H9 (cell line): ENCODE results near the gene HAGH. TPM values are rescaled to one million over a fixed set of nuclear protein-coding genes. Genes with fewer than 3 reads are reported as not detected.

Source experiments
- DNase-seq: peaks from one replicate; pipeline ENCODE4 v3.0.0-alpha.2; 2017
- H2AFZ ChIP-seq: one replicate; pipeline ENCODE4 v1.6.1; 2013; ENCODE audit warnings: mild to moderate bottlenecking, low read length, control low read depth, moderate library complexity
- H2AK5ac ChIP-seq: 2 replicates; pipeline ENCODE4 v1.6.1; 2013; ENCODE audit warnings: low read length, control low read depth, mixed read lengths; ENCODE audit not compliant: insufficient read length
- H2BK120ac ChIP-seq: one replicate; pipeline ENCODE4 v1.6.1; 2013; ENCODE audit warnings: low read depth, mild to moderate bottlenecking, low read length, control low read depth, inconsistent platforms; ENCODE audit not compliant: poor library complexity, severe bottlenecking
- H2BK12ac ChIP-seq: 2 replicates; pipeline ENCODE4 v1.6.1; 2013; ENCODE audit warnings: low read length, control low read depth, mixed read lengths, low read depth; ENCODE audit not compliant: insufficient read length
- H2BK15ac ChIP-seq: 2 replicates; pipeline ENCODE4 v1.6.1; 2013; ENCODE audit warnings: low read depth, low read length, control low read depth
- H2BK20ac ChIP-seq: one replicate; pipeline ENCODE4 v1.6.1; 2013; ENCODE audit warnings: low read depth, mild to moderate bottlenecking, low read length, control low read depth, inconsistent platforms; ENCODE audit not compliant: poor library complexity, severe bottlenecking
- H2BK5ac ChIP-seq: 2 replicates; pipeline ENCODE4 v1.6.1; 2013; ENCODE audit warnings: low read length, control low read depth, mixed read lengths; ENCODE audit not compliant: insufficient read length
- H3K14ac ChIP-seq: 2 replicates; pipeline ENCODE4 v1.6.1; 2013; ENCODE audit warnings: low read length, control low read depth; ENCODE audit not compliant: insufficient read depth
- H3K18ac ChIP-seq: 2 replicates; pipeline ENCODE4 v1.6.1; 2013; ENCODE audit warnings: low read depth, mild to moderate bottlenecking, mixed read lengths, low read length, control low read depth; ENCODE audit not compliant: insufficient read length
- H3K23ac ChIP-seq: 2 replicates; pipeline ENCODE4 v1.6.1; 2013; ENCODE audit warnings: low read length, control low read depth, mixed read lengths, low read depth; ENCODE audit not compliant: insufficient read length
- H3K23me2 ChIP-seq: 2 replicates; pipeline ENCODE4 v1.6.1; 2013; ENCODE audit warnings: low read depth, mild to moderate bottlenecking, mixed read lengths, low read length, control low read depth; ENCODE audit not compliant: insufficient read length, poor library complexity, severe bottlenecking
- H3K27ac ChIP-seq: 2 replicates; pipeline ENCODE4 v1.5.1; 2013; ENCODE audit warnings: low read length, control low read depth, mixed read lengths, low read depth; ENCODE audit not compliant: insufficient read length
- H3K27me3 ChIP-seq: 2 replicates; pipeline ENCODE4 v1.6.1; 2013; ENCODE audit warnings: low read length, control low read depth, inconsistent platforms; ENCODE audit not compliant: insufficient read depth
- H3K4ac ChIP-seq: 2 replicates; pipeline ENCODE4 v1.6.1; 2013; ENCODE audit warnings: low read depth, mild to moderate bottlenecking, control low read depth, inconsistent platforms, low read length, moderate library complexity
- H3K4me1 ChIP-seq: 2 replicates; pipeline ENCODE4 v1.6.1; 2013; ENCODE audit warnings: low read length, control low read depth, inconsistent platforms; ENCODE audit not compliant: insufficient read depth
- H3K4me2 ChIP-seq: 2 replicates; pipeline ENCODE4 v1.6.1; 2013; ENCODE audit warnings: low read length, control low read depth, mixed read lengths; ENCODE audit not compliant: insufficient read length, insufficient read depth
- H3K56ac ChIP-seq: 2 replicates; pipeline ENCODE4 v1.6.1; 2013; ENCODE audit warnings: low read depth, mild to moderate bottlenecking, mixed read lengths, low read length, control low read depth; ENCODE audit not compliant: insufficient read length
- H3K79me1 ChIP-seq: 2 replicates; pipeline ENCODE4 v1.6.1; 2013; ENCODE audit warnings: low read depth, mild to moderate bottlenecking, moderate library complexity, low read length, control low read depth, inconsistent platforms; ENCODE audit not compliant: insufficient read depth, poor library complexity, severe bottlenecking
- H3K79me2 ChIP-seq: 2 replicates; pipeline ENCODE4 v1.6.1; 2013; ENCODE audit warnings: low read length, control low read depth, inconsistent platforms; ENCODE audit not compliant: insufficient read depth
- H3K9ac ChIP-seq: 2 replicates; pipeline ENCODE4 v1.6.1; 2013; ENCODE audit warnings: low read length, control low read depth, mixed read lengths; ENCODE audit not compliant: insufficient read length; ENCODE audit errors: extremely low read depth
- H3K9me3 ChIP-seq: one replicate; pipeline ENCODE4 v1.6.1; 2013; ENCODE audit warnings: low read depth, low read length, inconsistent platforms; ENCODE audit not compliant: control insufficient read depth
- H3T11ph ChIP-seq: one replicate; pipeline ENCODE4 v1.6.1; 2013; ENCODE audit warnings: mild to moderate bottlenecking, low read length, control low read depth, inconsistent platforms
- H4K20me1 ChIP-seq: one replicate; pipeline ENCODE4 v1.6.1; 2013; ENCODE audit not compliant: control insufficient read depth, insufficient read length, insufficient read depth
- H4K5ac ChIP-seq: 2 replicates; pipeline ENCODE4 v1.6.1; 2013; ENCODE audit warnings: low read depth, mild to moderate bottlenecking, mixed read lengths, low read length, control low read depth; ENCODE audit not compliant: insufficient read length
- H4K8ac ChIP-seq: replicated peaks from 2 replicates; pipeline ENCODE4 v1.6.1; 2013; ENCODE audit warnings: low read length, control low read depth, mixed read lengths, low read depth; ENCODE audit not compliant: insufficient read length
- H4K91ac ChIP-seq: 2 replicates; pipeline ENCODE4 v1.6.1; 2013; ENCODE audit warnings: low read depth, mild to moderate bottlenecking, moderate library complexity, mixed read lengths, low read length, control low read depth; ENCODE audit not compliant: insufficient read length
- H3K27ac Mint-ChIP-seq, 3 experiments: 2 replicates in 2 of 3; 3 replicates in 1 of 3; pipeline ENCODE4 v1.8.0; 2020 to 2021; ENCODE audit warnings: mixed read lengths in 3 of 3, mild to moderate bottlenecking in 1 of 3, moderate library complexity in 1 of 3
- H3K27me3 Mint-ChIP-seq: 2 replicates; pipeline ENCODE4 v1.8.0; 2021; ENCODE audit warnings: low read depth, mild to moderate bottlenecking, moderate library complexity, mixed read lengths
- H3K36me3 Mint-ChIP-seq, 3 experiments: 2 replicates in 2 of 3; 3 replicates in 1 of 3; pipeline ENCODE4 v1.8.0; 2020 to 2021; ENCODE audit warnings: low read depth in 3 of 3, mixed read lengths in 3 of 3; ENCODE audit not compliant: insufficient read depth in 1 of 3
- H3K4me1 Mint-ChIP-seq, 2 experiments: 2 replicates each; pipeline ENCODE4 v1.8.0; 2020; ENCODE audit warnings: mixed read lengths in 2 of 2
- H3K4me3 Mint-ChIP-seq, 2 experiments: 2 replicates in 1 of 2; 3 replicates in 1 of 2; pipeline ENCODE4 v1.8.0; 2020 to 2021; ENCODE audit warnings: mild to moderate bottlenecking in 2 of 2, mixed read lengths in 2 of 2, moderate library complexity in 1 of 2
- H3K9me3 Mint-ChIP-seq, 2 experiments: 2 replicates in 1 of 2; 3 replicates in 1 of 2; pipeline ENCODE4 v1.8.0; 2020; ENCODE audit warnings: mild to moderate bottlenecking in 2 of 2, mixed read lengths in 2 of 2, moderate library complexity in 1 of 2
- WGBS: extraction: QIAGEN DNeasy Blood & Tissue Kit; methylation state at CpG from one replicate; pipeline ENCODE4 v1.1.7; 2013; ENCODE audit warnings: missing lambda C conversion rate, low lambda C conversion rate, mixed read lengths; ENCODE audit not compliant: insufficient read length; ENCODE audit errors: extremely low coverage; 5-methylcytosine and 5-hydroxymethylcytosine counted together
- total RNA-seq: library from RNA; stranded (reverse); gene quantifications from 2 replicates; pipeline ENCODE4 v1.2.1, GENCODE V29; 2021
- TF ChIP-seq, protein P1 (sequence below): fragments of 200-600 bp; sonication (generic); conservative IDR thresholded peaks from 3 replicates; pipeline ENCODE4 v1.8.0; 2021; ENCODE audit warnings: antibody characterized with exemption, mild to moderate bottlenecking

HAGH gene
- total RNA-seq, 1 experiment from 2014 or later, result 30.0 TPM

DNA sequence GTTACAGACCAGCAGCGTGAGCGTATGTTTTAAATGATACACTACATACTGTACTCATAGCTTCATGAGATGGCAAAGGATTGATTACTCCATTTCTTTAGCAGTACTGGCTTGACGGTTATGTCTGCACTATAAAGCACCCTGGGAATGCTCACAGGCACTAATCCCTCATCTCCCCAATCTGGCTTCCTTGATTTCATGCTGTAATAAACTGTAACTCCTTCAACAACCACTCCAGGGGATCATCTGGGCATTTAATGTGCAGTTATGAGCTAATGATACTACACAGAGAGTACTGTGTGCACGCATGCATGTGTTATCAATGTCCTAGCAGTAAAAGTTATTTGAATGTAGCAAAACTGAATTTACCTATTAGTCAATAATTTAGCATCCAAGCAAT is 25.2 kb upstream of the HAGH start:
- Histone ChIP-seq H4K20me1 (no peaks in the 10 kb centered on the region), H4K5ac (no peak overlapping the region), H2AFZ (no peak overlapping the region), H2BK12ac (no peak overlapping the region), H3K14ac (no peak overlapping the region), H3K9ac (no peak overlapping the region), H3K79me2 (no peaks in the 10 kb centered on the region), H3K9me3 (no peaks in the 10 kb centered on the region), H3K79me1 (no peaks in the 10 kb centered on the region), H3K4me2 (no peak overlapping the region), H3K4ac (no peak overlapping the region), H3K18ac (no peak overlapping the region), H3K23ac (no peak overlapping the region), H4K91ac (no peak overlapping the region), H2BK15ac (no peak overlapping the region), H3K27me3 (no peaks in the 10 kb centered on the region), H2BK120ac (no peak overlapping the region), H2BK20ac (no peak overlapping the region), H3T11ph (no peak overlapping the region), H3K4me1 (no peaks in the 10 kb centered on the region), H3K27ac (no peak overlapping the region), H4K8ac (no peak overlapping the region), H3K23me2 (no peaks in the 10 kb centered on the region), H2AK5ac (no peak overlapping the region), H2BK5ac (no peak overlapping the region), H3K56ac (no peak overlapping the region)
- no peak overlapping the region for H3K4me3 Mint-ChIP-seq
- no CpG with 5 or more reads among the region's 4 CpGs for WGBS
- peaks cover 62% of the 10 kb centered on the region for H3K27me3 Mint-ChIP-seq
- DNase-seq, result no peak
- no peaks in the 10 kb centered on the region for H3K4me1 Mint-ChIP-seq
- TF ChIP-seq, protein P1, sequence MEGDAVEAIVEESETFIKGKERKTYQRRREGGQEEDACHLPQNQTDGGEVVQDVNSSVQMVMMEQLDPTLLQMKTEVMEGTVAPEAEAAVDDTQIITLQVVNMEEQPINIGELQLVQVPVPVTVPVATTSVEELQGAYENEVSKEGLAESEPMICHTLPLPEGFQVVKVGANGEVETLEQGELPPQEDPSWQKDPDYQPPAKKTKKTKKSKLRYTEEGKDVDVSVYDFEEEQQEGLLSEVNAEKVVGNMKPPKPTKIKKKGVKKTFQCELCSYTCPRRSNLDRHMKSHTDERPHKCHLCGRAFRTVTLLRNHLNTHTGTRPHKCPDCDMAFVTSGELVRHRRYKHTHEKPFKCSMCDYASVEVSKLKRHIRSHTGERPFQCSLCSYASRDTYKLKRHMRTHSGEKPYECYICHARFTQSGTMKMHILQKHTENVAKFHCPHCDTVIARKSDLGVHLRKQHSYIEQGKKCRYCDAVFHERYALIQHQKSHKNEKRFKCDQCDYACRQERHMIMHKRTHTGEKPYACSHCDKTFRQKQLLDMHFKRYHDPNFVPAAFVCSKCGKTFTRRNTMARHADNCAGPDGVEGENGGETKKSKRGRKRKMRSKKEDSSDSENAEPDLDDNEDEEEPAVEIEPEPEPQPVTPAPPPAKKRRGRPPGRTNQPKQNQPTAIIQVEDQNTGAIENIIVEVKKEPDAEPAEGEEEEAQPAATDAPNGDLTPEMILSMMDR, result no peak
- no peak overlapping the region for H3K27ac Mint-ChIP-seq
- H3K9me3 Mint-ChIP-seq, result no peaks in the 10 kb centered on the region; a peak in 1 of 5 replicates
- no peaks in the 10 kb centered on the region for H3K36me3 Mint-ChIP-seq
